ENCODE data around the gene DPEP3. TPM values are rescaled to one million over a fixed set of nuclear protein-coding genes. Genes with fewer than 3 reads are reported as not detected.

The DPEP3 gene
- polyA plus RNA-seq, 1 donor from 2014 or later, result not detected

- H3K36me3 ChIP-seq (ENCODE audit: insufficient read depth, low read length), result no peaks in the 10 kb centered on the region
- no peaks in the 10 kb centered on the region for H3K79me2 ChIP-seq (replicated peaks; ENCODE audit: insufficient read depth, low read length)
- H3K4me3 ChIP-seq (ENCODE audit: low read length), result peak overlapping the region; percentile 100
- no peaks in the 10 kb centered on the region for H3F3A ChIP-seq (ENCODE audit: insufficient read depth, low read length, poor library complexity, severe bottlenecking)
- H3K9ac ChIP-seq (ENCODE audit: low read length), result peak overlapping the region; percentile 87
- TF ChIP-seq RAD21 (conservative IDR thresholded peaks at IDR 0.05) (no peak), MXI1 (conservative IDR thresholded peaks at IDR 0.05; ENCODE audit: poor library complexity, severe bottlenecking) (peak; percentile 98), EP300 (conservative IDR thresholded peaks at IDR 0.05; ENCODE audit: poor library complexity, severe bottlenecking) (no peak), EZH2 (IDR thresholded peaks at IDR 0.05; ENCODE audit: borderline replicate concordance, insufficient read depth, low read length, poor library complexity, severe bottlenecking) (no peak), TAF1 (IDR thresholded peaks at IDR 0.05; ENCODE audit: low read depth) (peak; percentile 84), POLR2AphosphoS5 (IDR thresholded peaks at IDR 0.05) (peak; percentile 87), CTCF (IDR thresholded peaks at IDR 0.05; ENCODE audit: poor library complexity, severe bottlenecking) (no peak), REST (IDR thresholded peaks at IDR 0.05; ENCODE audit: borderline replicate concordance) (peak; percentile 66), SMC3 (conservative IDR thresholded peaks at IDR 0.05; ENCODE audit: poor library complexity) (no peak)
- peak overlapping the region; percentile 74 for H3K27ac ChIP-seq (ENCODE audit: low read length)
- H3K9me3 ChIP-seq (ENCODE audit: low read length), result no peaks in the 10 kb centered on the region
- peak overlapping the region; percentile 88 for H3K4me2 ChIP-seq (ENCODE audit: low read length)
- no peaks in the 10 kb centered on the region for H4K20me1 ChIP-seq (ENCODE audit: insufficient read depth)
- no peaks in the 10 kb centered on the region for H3K9me2 ChIP-seq (ENCODE audit: insufficient read depth, low read length)
- no peaks in the 10 kb centered on the region for H3K27me3 ChIP-seq (ENCODE audit: insufficient read depth, low read depth, low read length)
- peak overlapping the region; percentile 52 for H2AFZ ChIP-seq (ENCODE audit: low read depth, low read length)
Observed at GRCh38 chr16:67935402-67936123, 44.7 kb downstream of the DPEP3 start.

- H3K9ac ChIP-seq (ENCODE audit: low read length), result peak overlapping the region; percentile 87
- TF ChIP-seq RAD21 (conservative IDR thresholded peaks at IDR 0.05) (no peak), POLR2AphosphoS5 (IDR thresholded peaks at IDR 0.05) (no peak), CTCF (IDR thresholded peaks at IDR 0.05; ENCODE audit: poor library complexity, severe bottlenecking) (no peak), EP300 (conservative IDR thresholded peaks at IDR 0.05; ENCODE audit: poor library complexity, severe bottlenecking) (no peak), MXI1 (conservative IDR thresholded peaks at IDR 0.05; ENCODE audit: poor library complexity, severe bottlenecking) (no peak), EZH2 (IDR thresholded peaks at IDR 0.05; ENCODE audit: borderline replicate concordance, insufficient read depth, low read length, poor library complexity, severe bottlenecking) (no peak), TAF1 (IDR thresholded peaks at IDR 0.05; ENCODE audit: low read depth) (no peak), REST (IDR thresholded peaks at IDR 0.05; ENCODE audit: borderline replicate concordance) (no peak), SMC3 (conservative IDR thresholded peaks at IDR 0.05; ENCODE audit: poor library complexity) (no peak)
Observed at GRCh38 chr16:67935101-67935401, 45.2 kb downstream of the DPEP3 start.

More at GRCh38 chr16:67935101-67935401, 45.2 kb downstream of the DPEP3 start:
- no peaks in the 10 kb centered on the region for H3K79me2 ChIP-seq (replicated peaks; ENCODE audit: insufficient read depth, low read length)
- peak overlapping the region; percentile 88 for H3K4me2 ChIP-seq (ENCODE audit: low read length)
- no peaks in the 10 kb centered on the region for H3K27me3 ChIP-seq (ENCODE audit: insufficient read depth, low read depth, low read length)
- H3K9me2 ChIP-seq (ENCODE audit: insufficient read depth, low read length), result no peaks in the 10 kb centered on the region
- H3K27ac ChIP-seq (ENCODE audit: low read length), result peak overlapping the region; percentile 20
- no peaks in the 10 kb centered on the region for H3F3A ChIP-seq (ENCODE audit: insufficient read depth, low read length, poor library complexity, severe bottlenecking)
- H4K20me1 ChIP-seq (ENCODE audit: insufficient read depth), result no peaks in the 10 kb centered on the region
- H3K4me3 ChIP-seq (ENCODE audit: low read length), result peak overlapping the region; percentile 100
- H3K9me3 ChIP-seq (ENCODE audit: low read length), result no peaks in the 10 kb centered on the region
- no peaks in the 10 kb centered on the region for H3K36me3 ChIP-seq (ENCODE audit: insufficient read depth, low read length)
- peak overlapping the region; percentile 52 for H2AFZ ChIP-seq (ENCODE audit: low read depth, low read length)

All from neural cell (in vitro differentiated cells).